ENCODE results near the gene ASTN2.
A peak's percentile ranks its signal among the peaks of the same experiment; 100 is the strongest.

Gene ASTN2

GRCh38 chr9:117170567-117170966, 244.3 kb downstream of the ASTN2 start:
- DNase-seq (ENCODE audit: low read depth), result no peak

GRCh38 chr9:117169089-117169621, 245.7 kb downstream of the ASTN2 start:
- no peak for DNase-seq (ENCODE audit: low read depth)

DNA sequence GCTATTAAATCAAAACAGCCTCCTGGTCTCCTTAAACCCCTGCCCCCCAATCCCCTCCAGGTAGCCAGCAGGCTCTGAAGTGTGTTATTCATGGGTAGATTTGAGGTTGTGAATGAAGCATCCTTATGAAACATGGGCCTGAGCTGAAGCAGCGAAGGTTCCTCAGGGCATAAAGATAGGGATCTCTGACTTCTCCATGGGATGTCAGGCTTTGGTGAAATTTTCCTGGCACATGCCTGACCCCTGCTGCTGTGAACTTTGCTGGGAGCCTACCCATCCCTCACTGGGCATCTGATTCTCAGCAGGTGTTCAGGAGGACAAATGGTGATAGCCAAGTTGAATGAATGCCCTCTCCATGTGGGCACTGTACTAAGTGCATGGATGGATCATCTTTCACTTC, 250.3 kb downstream of the ASTN2 start:
- DNase-seq (ENCODE audit: low read depth), result no peak

GRCh38 chr9:117160254-117160653, 254.6 kb downstream of the ASTN2 start:
- DNase-seq (ENCODE audit: low read depth), result no peak

DNA sequence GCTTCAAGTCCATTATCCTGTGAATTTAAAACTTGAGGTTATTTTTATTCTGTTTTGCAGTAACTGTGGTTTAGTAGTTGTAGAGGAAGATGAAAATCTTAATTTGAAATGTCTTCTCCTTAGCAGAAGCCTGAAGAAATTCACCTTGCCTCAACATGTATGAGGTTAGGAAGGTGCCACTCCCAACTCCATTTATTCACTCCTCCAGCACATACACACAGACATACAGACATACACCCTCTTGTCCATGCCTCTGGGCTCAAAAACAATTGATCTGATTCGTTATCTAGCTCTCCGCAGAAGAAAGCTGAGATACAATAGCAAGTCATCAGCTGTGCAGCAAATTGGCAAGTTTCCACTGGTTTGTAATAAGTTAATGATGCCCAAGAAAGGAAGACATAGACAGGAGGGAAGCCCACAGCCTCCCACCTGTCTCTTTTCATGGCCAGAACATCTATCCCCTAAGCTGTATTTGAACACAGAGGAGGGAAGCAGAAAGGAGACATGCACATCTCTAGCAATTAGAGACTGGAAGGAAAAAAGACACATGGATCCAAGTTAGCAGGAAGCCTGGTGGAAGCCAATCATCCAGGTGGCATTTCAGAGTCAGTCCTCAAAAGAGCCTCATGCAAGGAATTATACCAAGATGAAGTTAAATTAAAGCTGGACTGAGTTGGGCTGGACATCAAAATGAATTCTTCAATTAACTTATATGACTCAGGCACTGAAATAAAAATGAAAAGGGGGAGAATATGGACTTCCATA, 257.9 kb downstream of the ASTN2 start:
- DNase-seq (ENCODE audit: low read depth), result no peak

GRCh38 chr9:117156144-117156688, 258.6 kb downstream of the ASTN2 start:
- DNase-seq (ENCODE audit: low read depth), result no peak

DNA sequence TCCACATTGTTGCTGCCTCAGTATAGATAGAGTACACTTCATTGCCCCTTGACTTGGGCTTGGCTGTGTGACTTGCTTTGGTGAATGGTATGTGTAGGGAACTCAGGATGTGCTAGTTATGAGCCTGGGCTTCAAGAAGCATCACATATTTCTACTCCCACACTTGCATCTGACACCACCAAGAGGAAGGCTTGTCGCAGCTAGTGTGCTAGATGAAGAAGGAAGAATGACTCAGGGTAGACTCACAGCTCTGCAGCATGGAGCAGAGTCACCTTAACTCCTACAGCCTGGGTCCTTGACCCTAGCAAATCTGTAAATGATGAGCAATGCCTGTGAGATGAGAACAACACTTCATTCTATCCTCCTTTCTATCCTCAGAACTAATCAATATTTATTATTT, 261.8 kb downstream of the ASTN2 start:
- peak; percentile 37 for DNase-seq (ENCODE audit: low read depth)

- no peak for DNase-seq (ENCODE audit: low read depth)
Measured at GRCh38 chr9:117151716-117152115, 263.1 kb downstream of the ASTN2 start.

GRCh38 chr9:117149996-117150395, 264.9 kb downstream of the ASTN2 start:
- no peak for DNase-seq (ENCODE audit: low read depth)

GRCh38 chr9:117145811-117146490, 268.9 kb downstream of the ASTN2 start:
- no peak for DNase-seq (ENCODE audit: low read depth)

DNA sequence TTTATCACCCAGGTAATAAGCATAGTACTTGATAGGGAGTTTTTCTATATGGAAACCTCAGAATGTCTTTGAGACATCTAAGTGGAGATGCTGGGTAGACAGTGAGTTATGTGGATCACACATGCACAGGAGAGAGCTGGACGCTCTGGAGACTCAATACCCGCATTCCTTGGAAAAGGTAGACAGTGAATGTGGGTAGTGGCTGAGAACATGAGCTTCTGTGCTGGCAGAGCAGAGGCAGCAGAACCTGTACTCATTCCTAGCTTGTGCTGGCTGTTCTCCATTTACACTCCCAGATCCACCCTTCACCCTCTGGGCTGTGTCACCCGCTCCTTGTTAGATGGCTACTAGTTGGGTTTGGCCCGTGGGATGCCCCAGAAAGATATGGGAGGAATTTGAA, 269.8 kb downstream of the ASTN2 start:
- no peak for DNase-seq (ENCODE audit: low read depth)

GRCh38 chr9:117138231-117138630, 276.6 kb downstream of the ASTN2 start:
- DNase-seq (ENCODE audit: low read depth), result no peak

- no peak for DNase-seq (ENCODE audit: low read depth)
Measured at GRCh38 chr9:117136461-117136860, 278.4 kb downstream of the ASTN2 start.

GRCh38 chr9:117135501-117136098, 279.3 kb downstream of the ASTN2 start:
- DNase-seq (ENCODE audit: low read depth), result no peak

- no peak for DNase-seq (ENCODE audit: low read depth)
Measured at GRCh38 chr9:117134826-117135500, 279.9 kb downstream of the ASTN2 start.

DNA sequence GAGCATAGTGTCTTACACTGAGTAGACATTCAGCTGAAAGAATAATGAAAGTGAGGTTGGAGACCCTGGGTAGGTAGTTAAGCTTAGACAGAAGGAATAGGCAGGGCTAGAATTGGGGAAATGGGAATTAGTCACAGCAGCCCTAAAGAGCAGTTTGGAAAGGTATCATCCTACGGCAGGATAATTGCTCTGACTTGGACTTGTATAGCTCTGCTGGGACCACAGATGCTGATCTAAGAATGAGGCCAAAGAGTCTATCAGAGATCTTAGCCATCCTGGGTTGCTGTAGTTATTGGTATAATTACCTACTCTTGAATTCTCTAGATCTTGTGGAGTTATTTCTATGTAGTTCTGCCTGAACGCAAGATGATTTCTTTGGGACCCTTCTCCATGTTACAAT, 288.0 kb downstream of the ASTN2 start:
- DNase-seq (ENCODE audit: low read depth), result no peak

- DNase-seq (ENCODE audit: low read depth), result no peak
Measured at GRCh38 chr9:117125531-117125930, 289.3 kb downstream of the ASTN2 start.

DNA sequence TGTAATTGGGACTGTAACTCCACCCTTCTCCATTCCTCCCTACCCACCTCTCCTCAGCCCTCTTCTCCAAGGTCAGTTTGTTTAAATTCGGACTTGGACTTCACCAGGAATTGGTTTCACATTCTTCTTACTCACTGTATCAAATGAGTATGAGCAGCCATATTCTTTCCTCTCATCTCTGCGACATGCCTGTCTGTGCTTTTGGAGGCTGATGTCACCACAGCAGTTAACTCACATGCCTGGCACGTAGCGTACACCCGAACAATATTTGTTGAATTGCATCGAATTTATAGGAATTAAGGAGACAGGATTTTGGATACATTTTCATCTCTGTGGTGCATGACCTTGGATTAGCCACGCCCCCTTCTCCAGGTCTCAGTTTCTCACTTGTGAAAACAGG, 291.1 kb downstream of the ASTN2 start:
- DNase-seq (ENCODE audit: low read depth), result no peak

GRCh38 chr9:117122953-117123352, 291.9 kb downstream of the ASTN2 start:
- DNase-seq (ENCODE audit: low read depth), result no peak

- DNase-seq (ENCODE audit: low read depth), result no peak
Measured at GRCh38 chr9:117122102-117122501, 292.8 kb downstream of the ASTN2 start.

DNA sequence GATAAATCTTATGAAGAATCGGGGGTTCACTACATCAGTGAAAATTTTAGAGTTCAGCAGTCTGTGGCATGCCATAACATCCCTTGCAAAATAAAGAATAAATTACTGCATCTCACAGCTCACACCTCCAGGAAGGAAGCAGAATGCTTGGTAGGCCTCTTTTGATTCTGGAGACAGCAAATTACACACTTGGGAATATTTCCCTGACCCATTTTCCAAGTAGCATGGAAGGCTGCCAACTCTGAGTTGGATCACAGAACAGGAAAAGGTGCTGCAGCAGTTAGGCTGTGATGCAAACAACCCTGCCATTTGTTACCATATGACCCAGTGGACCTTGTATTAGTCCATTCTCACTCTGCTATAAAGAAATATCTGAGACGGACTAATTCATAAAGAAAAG, 293.5 kb downstream of the ASTN2 start:
- no peak for DNase-seq (ENCODE audit: low read depth)

GRCh38 chr9:117120061-117120460, 294.8 kb downstream of the ASTN2 start:
- no peak for DNase-seq (ENCODE audit: low read depth)
